B cell (primary cell): ENCODE results near the gene ECHDC1. TPM values are rescaled to one million over a fixed set of nuclear protein-coding genes. Genes with fewer than 3 reads are reported as not detected.
"Not testable (repeated sequence)": the region's sequence is repeated elsewhere in the genome, so short reads cannot be mapped to it uniquely, and the experiment has no call there.

Experiments used
- ATAC-seq: fragments of 200-7000 bp; cut with Tn5 transposase; one replicate; pipeline ENCODE4 v1.10.0; 2021; ENCODE audit warnings: low read depth, mild to moderate bottlenecking, moderate number of reproducible peaks, moderate library complexity
- CTCF ChIA-PET: fragments of 350-600 bp; sonication (Branson Sonifier 250); formaldehyde crosslinking; loops from one replicate; lab custom pipeline; 2021; ENCODE audit warnings: antibody characterized with exemption, inconsistent platforms; lab: Charles Lee
- POLR2A ChIA-PET: fragments of 350-600 bp; sonication (Branson Sonifier 250); formaldehyde crosslinking; loops from one replicate; lab custom pipeline; 2021; ENCODE audit warnings: antibody characterized with exemption; lab: Charles Lee
- DNase-seq: peaks from one replicate; pipeline ENCODE4 v3.0.0; 2013
- H2AFZ ChIP-seq: 2 replicates; pipeline ENCODE4 v1.6.1; 2012; ENCODE audit warnings: mild to moderate bottlenecking, low read depth, low read length; ENCODE audit not compliant: insufficient read depth, poor library complexity, severe bottlenecking
- H3K27ac ChIP-seq, 2 donors: 1 replicate in 1 of 2; 2 replicates in 1 of 2; pipeline ENCODE4 v1.5.1; 2012 to 2013; ENCODE audit warnings: low read length in 2 of 2, mild to moderate bottlenecking in 2 of 2, moderate library complexity in 1 of 2
- H3K27me3 ChIP-seq, 4 experiments: fragments of 200-600 bp in 1 of 4; sonication (generic) in 1 of 4; replicated peaks in 1 of 4; 1 replicate in 2 of 4; 2 replicates in 2 of 4; pipeline versions ENCODE4 v1.6.1 to v1.7.0; 2013 to 2016; ENCODE audit warnings: low read length in 3 of 4, mild to moderate bottlenecking in 2 of 4, mixed read lengths in 1 of 4, moderate library complexity in 1 of 4; ENCODE audit not compliant: insufficient read depth in 4 of 4, control insufficient read depth in 3 of 4; ENCODE audit errors: control extremely low read depth in 1 of 4
- H3K36me3 ChIP-seq, 2 experiments: replicated peaks in 1 of 2; 1 replicate in 1 of 2; 2 replicates in 1 of 2; pipeline versions ENCODE4 v1.6.1 to v1.7.1; 2013; ENCODE audit warnings: low read length in 1 of 2; ENCODE audit not compliant: insufficient read depth in 2 of 2, control insufficient read depth in 1 of 2; ENCODE audit errors: control extremely low read depth in 1 of 2, extremely low read depth in 1 of 2
- H3K4me1 ChIP-seq, 2 donors: fragments of 200-600 bp in 1 of 2; sonication (generic) in 1 of 2; 1 replicate in 1 of 2; 2 replicates in 1 of 2; pipeline versions ENCODE4 v1.5.1 to v1.6.1; 2013 to 2017; ENCODE audit warnings: low read length in 2 of 2; ENCODE audit not compliant: control insufficient read depth in 2 of 2, insufficient read depth in 2 of 2
- H3K4me2 ChIP-seq: replicated peaks from 2 replicates; pipeline ENCODE3; 2012; ENCODE audit warnings: mild to moderate bottlenecking, low read depth, low read length; ENCODE audit not compliant: poor library complexity, severe bottlenecking
- H3K4me3 ChIP-seq, 5 experiments: fragments of 200-600 bp in 1 of 5; sonication (generic) in 1 of 5; 1 replicate in 3 of 5; 2 replicates in 2 of 5; pipeline versions ENCODE4 v1.5.1 to v1.7.0; 2011 to 2016; ENCODE audit warnings: low read length in 4 of 5, mild to moderate bottlenecking in 4 of 5, low read depth in 2 of 5, control low read depth in 1 of 5, moderate library complexity in 1 of 5; ENCODE audit not compliant: insufficient read depth in 1 of 5; ENCODE audit errors: control extremely low read depth in 1 of 5, extremely low read depth in 1 of 5
- H3K79me2 ChIP-seq: fragments of 200-600 bp; sonication (generic); one replicate; pipeline ENCODE4 v1.6.0; 2016; ENCODE audit warnings: low read length; ENCODE audit not compliant: control insufficient read depth, insufficient read depth
- H3K9ac ChIP-seq: fragments of 200-600 bp; sonication (generic); 2 replicates; pipeline ENCODE4 v1.6.1; 2017; ENCODE audit warnings: mild to moderate bottlenecking, low read length, moderate library complexity
- H3K9me3 ChIP-seq, 3 donors: one replicate each; pipeline versions ENCODE4 v1.6.1 to v1.7.1; 2013; ENCODE audit warnings: low read length in 2 of 3; ENCODE audit not compliant: control insufficient read depth in 2 of 3, insufficient read depth in 1 of 3; ENCODE audit errors: control extremely low read depth in 1 of 3
- H4K20me1 ChIP-seq: 2 replicates; pipeline ENCODE4 v1.6.0; 2012; ENCODE audit warnings: mild to moderate bottlenecking, low read length; ENCODE audit not compliant: insufficient read depth, control insufficient read depth, poor library complexity, severe bottlenecking
- H3K27ac Mint-ChIP-seq: one replicate; pipeline ENCODE4 v1.8.0; 2021; ENCODE audit warnings: mixed read lengths
- H3K27me3 Mint-ChIP-seq: one replicate; pipeline ENCODE4 v1.8.0; 2021; ENCODE audit warnings: mixed read lengths
- H3K4me1 Mint-ChIP-seq: one replicate; pipeline ENCODE4 v1.8.0; 2021; ENCODE audit warnings: mixed read lengths
- H3K4me3 Mint-ChIP-seq: one replicate; pipeline ENCODE4 v1.8.0; 2021; ENCODE audit warnings: mixed read lengths
- H3K9me3 Mint-ChIP-seq: one replicate; pipeline ENCODE4 v1.8.0; 2022; ENCODE audit warnings: mixed read lengths; ENCODE audit not compliant: insufficient read depth
- EZH2 ChIP-seq: IDR thresholded peaks from 2 replicates; pipeline ENCODE4 v1.6.1; 2012; ENCODE audit warnings: borderline replicate concordance, low read depth, mild to moderate bottlenecking, moderate library complexity, low read length; ENCODE audit not compliant: insufficient read depth, poor library complexity, severe bottlenecking
- WGBS: methylation state at CpG from one replicate; pipeline ENCODE4 v1.1.5; 2013; ENCODE audit warnings: missing lambda C conversion rate; ENCODE audit not compliant: insufficient coverage; 5-methylcytosine and 5-hydroxymethylcytosine counted together
- intact Hi-C: fragments of 100-400 bp; cut with micrococcal nuclease; formaldehyde crosslinking; loops from one replicate; pipeline ENCODE4 v1.10.0; 2022
- polyA plus RNA-seq: library from polyadenylated mRNA; depleted of rRNA; stranded (reverse); fragments of >200 nt; gene quantifications from 2 replicates; pipeline ENCODE4 v1.2.3, GENCODE V29; 2012
- total RNA-seq, 2 donors: library from RNA; stranded (reverse); fragments of 120-200 nt in 1 of 2; gene quantifications; 1 replicate in 1 of 2; 2 replicates in 1 of 2; pipeline versions ENCODE4 v1.2.3 to v1.2.4, GENCODE V29; 2013 to 2022
- TF ChIP-seq, protein P1 (sequence below): fragments of 200-600 bp; IDR thresholded peaks from one replicate; pipeline ENCODE4 v1.8.0; 2022; ENCODE audit warnings: antibody characterized with exemption, mild to moderate bottlenecking

The ECHDC1 gene
- total and polyA plus RNA-seq, 2 donors (not counting 1 experiment from before 2014, with no cell fraction given), result 26.9 to 60.0 TPM

DNA sequence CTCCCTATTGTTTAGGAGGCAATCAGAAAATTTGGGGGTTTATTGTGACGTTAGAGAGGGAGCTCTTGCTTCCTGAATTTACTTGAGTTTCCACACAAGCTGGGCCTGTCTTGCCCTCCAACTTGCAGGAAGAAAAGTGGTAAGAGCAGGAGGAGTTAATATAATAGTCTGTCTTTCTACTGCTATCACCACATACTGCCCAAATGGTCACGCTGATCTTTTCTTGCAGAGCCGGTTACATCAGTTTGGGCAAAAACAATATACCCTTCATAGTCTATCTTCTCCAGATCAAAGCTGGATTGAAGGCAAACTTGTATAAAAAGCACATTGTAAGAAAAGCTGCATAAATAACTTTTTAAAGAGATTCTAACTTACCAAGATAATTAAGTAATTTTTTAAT lies 46.3 kb upstream of the ECHDC1 start:
- DNase-seq (no peak), ATAC-seq (no peak)
- CTCF ChIA-PET, result no interaction called here
- intact Hi-C loops, result no loop called here
- Mint-ChIP-seq H3K27me3 (peaks cover 5% of the 10 kb centered on the region), H3K4me1 (no peaks in the 10 kb centered on the region), H3K4me3 (no peak overlapping the region), H3K27ac (no peak overlapping the region), H3K9me3 (no peaks in the 10 kb centered on the region)
- H3K4me1 ChIP-seq, result no peaks in the 10 kb centered on the region
- no peaks in the 10 kb centered on the region for H3K9me3 ChIP-seq
- no peaks in the 10 kb centered on the region for H3K27me3 ChIP-seq
- no peak overlapping the region for H3K4me2 ChIP-seq
- H3K36me3 ChIP-seq, result no peaks in the 10 kb centered on the region
- H3K9ac ChIP-seq, result no peak overlapping the region
- H2AFZ ChIP-seq, result no peak overlapping the region
- H3K4me3 ChIP-seq, result no peak overlapping the region
- WGBS, result no CpG with 5 or more reads among the region's 3 CpGs
- POLR2A ChIA-PET, result no interaction called here
- no peak overlapping the region for H3K27ac ChIP-seq
- H4K20me1 ChIP-seq, result no peaks in the 10 kb centered on the region
- TF ChIP-seq EZH2, result no peak
- TF ChIP-seq, protein P1, sequence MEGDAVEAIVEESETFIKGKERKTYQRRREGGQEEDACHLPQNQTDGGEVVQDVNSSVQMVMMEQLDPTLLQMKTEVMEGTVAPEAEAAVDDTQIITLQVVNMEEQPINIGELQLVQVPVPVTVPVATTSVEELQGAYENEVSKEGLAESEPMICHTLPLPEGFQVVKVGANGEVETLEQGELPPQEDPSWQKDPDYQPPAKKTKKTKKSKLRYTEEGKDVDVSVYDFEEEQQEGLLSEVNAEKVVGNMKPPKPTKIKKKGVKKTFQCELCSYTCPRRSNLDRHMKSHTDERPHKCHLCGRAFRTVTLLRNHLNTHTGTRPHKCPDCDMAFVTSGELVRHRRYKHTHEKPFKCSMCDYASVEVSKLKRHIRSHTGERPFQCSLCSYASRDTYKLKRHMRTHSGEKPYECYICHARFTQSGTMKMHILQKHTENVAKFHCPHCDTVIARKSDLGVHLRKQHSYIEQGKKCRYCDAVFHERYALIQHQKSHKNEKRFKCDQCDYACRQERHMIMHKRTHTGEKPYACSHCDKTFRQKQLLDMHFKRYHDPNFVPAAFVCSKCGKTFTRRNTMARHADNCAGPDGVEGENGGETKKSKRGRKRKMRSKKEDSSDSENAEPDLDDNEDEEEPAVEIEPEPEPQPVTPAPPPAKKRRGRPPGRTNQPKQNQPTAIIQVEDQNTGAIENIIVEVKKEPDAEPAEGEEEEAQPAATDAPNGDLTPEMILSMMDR, result no peak
- no peaks in the 10 kb centered on the region for H3K79me2 ChIP-seq

DNA sequence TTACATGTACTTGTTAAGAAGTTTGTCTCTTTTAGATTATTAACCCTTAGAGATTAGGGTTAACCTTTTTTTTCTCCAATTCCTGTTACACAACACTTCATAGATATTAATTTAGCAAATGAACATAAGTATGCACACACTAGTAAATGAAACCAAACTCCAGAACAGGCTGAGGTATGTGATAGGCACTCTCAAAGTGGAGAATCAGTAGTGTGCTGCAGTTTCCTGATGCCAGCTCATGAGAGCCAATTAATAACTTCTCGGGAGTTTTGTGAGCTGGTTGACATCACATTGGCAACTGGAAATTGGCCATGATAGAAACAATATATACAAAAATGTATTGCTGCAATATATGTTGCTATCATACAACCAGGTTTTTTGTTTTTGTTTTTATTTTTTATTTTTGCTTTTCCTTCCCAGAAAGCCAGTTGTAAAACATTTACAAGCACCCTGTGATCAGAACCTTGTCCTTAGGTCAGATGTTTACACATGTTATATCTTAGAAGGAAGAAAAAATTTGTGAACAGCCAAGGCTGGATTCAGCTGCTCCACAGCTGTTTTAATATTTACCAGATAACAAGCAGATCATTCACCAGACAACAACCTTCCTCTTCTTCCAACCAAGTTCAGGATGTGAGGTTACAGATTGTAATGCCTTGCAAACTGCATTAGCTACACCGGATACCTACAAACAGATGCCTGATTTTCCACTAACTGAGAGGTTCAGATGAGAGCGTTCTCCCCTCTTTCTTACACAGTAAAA lies 42.4 kb upstream of the ECHDC1 start:
- Histone ChIP-seq H4K20me1 (no peaks in the 10 kb centered on the region), H3K4me1 (no peaks in the 10 kb centered on the region), H3K4me2 (no peak overlapping the region), H3K4me3 (no peak overlapping the region), H3K9me3 (no peaks in the 10 kb centered on the region), H3K9ac (no peak overlapping the region), H3K27me3 (no peaks in the 10 kb centered on the region), H3K36me3 (no peaks in the 10 kb centered on the region), H2AFZ (no peak overlapping the region), H3K79me2 (no peaks in the 10 kb centered on the region), H3K27ac (no peak overlapping the region)
- ChIA-PET CTCF (no interaction called here), POLR2A (no interaction called here)
- intact Hi-C loops, result no loop called here
- no peak for TF ChIP-seq EZH2
- TF ChIP-seq, protein P1, result no peak
- Mint-ChIP-seq H3K27ac (no peak overlapping the region), H3K27me3 (peaks cover 5% of the 10 kb centered on the region), H3K4me3 (no peak overlapping the region), H3K4me1 (no peaks in the 10 kb centered on the region), H3K9me3 (no peaks in the 10 kb centered on the region)
- 100% methylated on average over 1 of the region's 3 CpGs for WGBS
- ATAC-seq, result no peak
- no peak for DNase-seq

DNA sequence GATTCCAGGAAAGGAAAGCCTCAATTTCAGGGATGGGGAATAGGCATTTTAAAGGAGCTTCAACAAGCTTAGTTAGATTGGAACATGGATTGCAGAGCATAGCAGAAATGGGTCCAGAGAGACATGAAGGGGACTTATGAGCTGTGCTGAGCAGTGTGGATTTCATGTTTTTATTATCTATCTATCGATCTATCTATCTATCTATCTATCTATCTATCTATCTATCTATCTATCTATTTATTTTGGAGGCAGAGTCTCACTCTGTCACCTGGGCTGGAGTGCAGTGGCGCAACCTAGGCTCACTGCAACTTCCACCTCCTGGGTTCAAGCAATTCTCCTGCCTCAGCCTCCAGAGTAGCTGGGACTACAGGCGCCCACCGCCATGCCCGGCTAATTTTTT lies 41.4 kb upstream of the ECHDC1 start:
- 100% methylated on average over 3 of the region's 5 CpGs for WGBS
- H3K4me3 Mint-ChIP-seq, CTCF ChIA-PET: not testable (repeated sequence)

More for the DNA sequence above, 41.4 kb upstream of the ECHDC1 start:
- H3K9ac ChIP-seq, H3K9me3 ChIP-seq, H3K4me3 ChIP-seq, H4K20me1 ChIP-seq, H3K4me1 ChIP-seq, DNase-seq, H3K27ac Mint-ChIP-seq, POLR2A ChIA-PET, H3K36me3 ChIP-seq, H3K4me2 ChIP-seq, H3K4me1 Mint-ChIP-seq, H2AFZ ChIP-seq, H3K9me3 Mint-ChIP-seq, H3K79me2 ChIP-seq, H3K27me3 ChIP-seq, intact Hi-C loops, ATAC-seq, H3K27me3 Mint-ChIP-seq, H3K27ac ChIP-seq: not testable (repeated sequence)
